NCI-H1930 (cell line): ENCODE data around the gene METTL8.

Experiments used
- DNase-seq, 2 experiments: peaks; one replicate each; lab custom pipeline; 2025; lab: John Stamatoyannopoulos, UW

The METTL8 gene

GRCh38 chr2:171310889-171311288, 122.9 kb downstream of the METTL8 start:
- no peak for DNase-seq

DNA sequence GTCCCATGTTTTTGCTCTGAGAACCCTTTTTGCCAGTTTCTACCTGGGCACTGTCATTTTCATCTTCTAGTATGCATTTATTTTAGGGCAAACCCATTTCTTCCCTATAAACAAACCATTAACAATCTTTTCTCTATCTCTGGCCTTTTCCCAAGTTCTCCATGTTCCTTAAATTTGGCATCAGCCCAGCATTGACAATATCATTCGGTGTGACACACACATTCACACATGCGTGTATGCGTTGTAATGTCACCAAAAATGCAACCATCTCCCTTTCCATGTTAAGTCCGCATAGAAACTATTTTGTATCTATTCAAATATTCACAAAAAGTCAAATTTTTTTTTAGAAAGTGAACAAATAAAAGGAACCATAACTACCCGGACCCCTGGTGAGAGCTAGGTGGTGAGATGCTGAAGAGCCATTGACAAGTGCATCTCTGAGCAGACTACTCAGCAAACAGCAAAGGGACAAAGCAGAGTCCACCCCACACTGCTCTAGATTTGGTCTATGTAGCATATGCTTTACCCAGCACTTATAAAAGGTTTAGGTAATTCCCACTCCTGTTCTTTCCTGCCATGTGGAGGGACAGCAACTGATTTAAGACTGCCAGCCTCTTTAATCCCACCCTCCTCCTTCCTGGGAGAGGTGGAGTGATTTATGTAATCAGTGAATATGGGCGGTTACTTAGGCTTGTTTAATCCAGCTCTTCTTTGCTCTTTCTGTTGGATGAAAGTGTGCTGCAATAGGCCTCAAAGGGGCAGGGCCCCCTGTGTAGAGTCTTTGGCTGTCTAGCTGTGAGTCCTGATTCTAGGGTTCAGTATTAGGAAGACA, 124.1 kb downstream of the METTL8 start:
- DNase-seq, result no peak

GRCh38 chr2:171308280-171309054, 125.3 kb downstream of the METTL8 start:
- no peak for DNase-seq

GRCh38 chr2:171307560-171307959, 126.2 kb downstream of the METTL8 start:
- no peak for DNase-seq

- no peak for DNase-seq
These were observed 135.8 kb downstream of the METTL8 start for GRCh38 chr2:171297956-171298355.

DNA sequence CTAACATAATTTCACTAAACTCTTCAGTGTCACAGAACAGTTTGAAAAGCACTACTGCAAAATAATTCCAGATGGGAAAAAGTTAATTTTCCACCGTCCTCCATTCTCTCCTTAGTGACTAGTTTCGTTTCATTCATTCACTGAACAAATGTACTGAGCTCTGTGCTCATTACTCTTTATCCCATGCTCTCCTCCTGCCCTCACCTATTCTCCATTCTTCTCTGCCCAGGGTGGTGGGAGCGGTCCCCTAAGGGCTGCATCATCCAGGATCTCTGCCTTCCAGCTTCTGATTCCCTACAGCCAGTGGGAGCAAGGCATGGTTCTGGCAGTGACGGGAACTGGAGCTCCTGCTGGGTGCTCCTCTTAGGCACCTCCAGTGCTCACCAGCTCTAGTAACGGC, 139.2 kb downstream of the METTL8 start:
- DNase-seq, result no peak

DNA sequence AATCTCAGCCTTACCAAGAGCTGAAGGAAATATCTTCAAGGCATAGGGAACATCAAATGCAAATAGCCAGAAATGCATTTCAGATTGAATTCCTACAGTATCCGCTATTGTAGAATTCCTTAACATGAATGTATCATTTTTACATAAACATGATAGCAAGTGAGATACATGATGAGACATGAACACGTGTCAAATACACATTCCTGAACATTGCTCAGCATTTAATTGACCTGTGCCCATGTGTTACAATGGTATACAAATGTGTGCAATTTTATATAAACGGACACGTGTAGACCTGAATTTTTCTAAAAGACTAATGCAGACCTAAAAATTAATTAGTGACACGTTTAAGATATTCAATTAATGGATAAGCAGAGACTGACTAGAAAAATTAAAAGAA, 140.1 kb downstream of the METTL8 start:
- no peak for DNase-seq

GRCh38 chr2:171289991-171290390, 143.8 kb downstream of the METTL8 start:
- no peak for DNase-seq

GRCh38 chr2:171289316-171289715, 144.5 kb downstream of the METTL8 start:
- DNase-seq, result no peak

GRCh38 chr2:171287611-171288010, 146.2 kb downstream of the METTL8 start:
- DNase-seq, result no peak

GRCh38 chr2:171287036-171287571, 146.7 kb downstream of the METTL8 start:
- no peak for DNase-seq

GRCh38 chr2:171281110-171281509, 152.7 kb downstream of the METTL8 start:
- DNase-seq, result no peak

- no peak for DNase-seq
These were observed 153.6 kb downstream of the METTL8 start for GRCh38 chr2:171279983-171280790.

DNA sequence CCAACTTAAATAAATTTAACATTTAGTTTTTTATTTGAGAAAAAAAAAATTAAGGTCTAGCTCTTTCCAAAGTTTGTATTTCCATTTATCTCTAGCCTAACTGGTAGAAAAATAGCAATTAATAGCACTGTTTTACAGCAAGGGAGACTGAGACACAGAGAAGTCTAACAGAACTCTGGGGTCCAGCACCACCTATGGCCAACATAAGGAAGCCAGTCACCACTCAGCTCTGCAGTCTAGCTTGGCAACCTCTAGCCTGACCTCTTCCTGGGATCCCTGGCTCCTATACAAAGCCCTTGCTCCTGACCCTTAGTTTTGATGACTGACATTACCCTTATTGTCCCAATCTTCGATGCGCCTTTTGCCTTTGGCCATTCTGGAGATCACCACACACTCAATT, 159.0 kb downstream of the METTL8 start:
- no peak for DNase-seq

GRCh38 chr2:171271971-171272436, 161.8 kb downstream of the METTL8 start:
- DNase-seq, result no peak

- no peak for DNase-seq
These were observed 162.4 kb downstream of the METTL8 start for GRCh38 chr2:171271386-171271785.

DNA sequence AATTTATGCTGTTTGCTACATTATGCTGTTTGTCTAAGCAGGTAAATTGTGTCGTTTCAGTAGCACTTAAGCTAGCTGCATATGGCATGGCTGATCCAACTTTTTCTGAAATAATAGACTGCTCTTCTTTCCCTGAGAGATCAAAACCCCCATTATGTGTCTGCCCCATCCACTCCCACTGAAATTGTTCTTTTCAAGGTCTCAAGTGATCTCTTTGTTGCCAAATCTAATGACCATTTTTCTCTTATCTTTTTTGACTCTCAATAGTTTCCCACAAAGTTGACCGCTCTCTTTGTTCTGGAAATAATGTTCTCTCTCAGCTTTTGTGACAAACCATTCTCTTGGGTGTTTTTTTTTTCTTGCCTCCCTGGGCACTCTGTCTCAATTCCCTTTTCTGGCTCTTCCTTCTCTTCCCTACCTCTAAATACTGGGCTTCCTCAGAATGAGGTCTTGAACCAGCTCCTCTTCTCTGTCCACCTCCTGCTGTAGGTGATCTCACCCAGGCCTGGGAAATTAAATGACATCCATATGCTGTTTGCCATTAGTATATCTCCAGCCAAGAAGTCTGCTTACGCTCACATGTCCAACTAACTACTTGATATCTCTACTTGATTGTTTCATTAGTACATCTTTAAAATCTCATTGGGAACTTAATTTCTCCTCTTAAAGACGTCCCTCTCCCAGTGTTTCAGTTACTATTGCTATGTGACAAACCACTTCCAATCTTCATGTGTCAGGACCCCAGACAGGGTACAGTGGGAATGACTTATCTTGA, 165.7 kb downstream of the METTL8 start:
- DNase-seq, result no peak
